Liver (tissue), 3 donors: ENCODE results near the gene RNF215.

ENCODE experiments used
- CTCF ChIP-seq: fragments of 150-350 bp; IDR thresholded peaks from 2 replicates; pipeline ENCODE4 v1.5.1; 2017; ENCODE audit warnings: improper control_type of control experiment, low read depth, low read length; ENCODE audit not compliant: missing input control
- GABPA ChIP-seq, 2 donors: IDR thresholded peaks in 1 of 2; conservative IDR thresholded peaks in 1 of 2; 2 replicates each; pipeline ENCODE4 v1.6.1; 2016; ENCODE audit warnings: antibody characterized with exemption in 2 of 2, mild to moderate bottlenecking in 1 of 2, moderate library complexity in 1 of 2
- HNF4G ChIP-seq: IDR thresholded peaks from 2 replicates; pipeline ENCODE4 v1.6.1; 2016; ENCODE audit warnings: antibody characterized with exemption
- JUND ChIP-seq, 2 donors: IDR thresholded peaks; 2 replicates each; pipeline ENCODE4 v1.6.1; 2016; ENCODE audit warnings: antibody characterized with exemption in 2 of 2
- MAX ChIP-seq: IDR thresholded peaks from 2 replicates; pipeline ENCODE4 v1.6.1; 2016; ENCODE audit warnings: antibody characterized with exemption
- RAD21 ChIP-seq, 2 donors: IDR thresholded peaks; 2 replicates each; pipeline ENCODE4 v1.6.1; 2016; ENCODE audit warnings: antibody characterized with exemption in 2 of 2, mild to moderate bottlenecking in 2 of 2
- REST ChIP-seq: IDR thresholded peaks from 2 replicates; pipeline ENCODE4 v1.6.1; 2016; ENCODE audit warnings: antibody characterized with exemption, mild to moderate bottlenecking
- SP1 ChIP-seq: IDR thresholded peaks from 2 replicates; pipeline ENCODE4 v1.6.1; 2018; ENCODE audit warnings: antibody characterized with exemption, mild to moderate bottlenecking
- TAF1 ChIP-seq: conservative IDR thresholded peaks from 2 replicates; pipeline ENCODE4 v1.6.1; 2016; ENCODE audit warnings: antibody characterized with exemption, mild to moderate bottlenecking
- YY1 ChIP-seq: IDR thresholded peaks from 2 replicates; pipeline ENCODE4 v1.6.1; 2016; ENCODE audit warnings: antibody characterized with exemption, mild to moderate bottlenecking
- donor health status: healthy.
- donor health status: healthy.

GRCh38 chr22:30333707-30334087 lies 53.5 kb downstream of the RNF215 start:
- TF ChIP-seq TAF1 (no peak), CTCF (no peak), MAX (no peak), JUND (IDR thresholded peaks at IDR 0.05) (no peak), REST (no peak), GABPA (IDR thresholded peaks at IDR 0.05 in 1 of 2, conservative IDR thresholded peaks at IDR 0.05 in 1 of 2) (no peak), YY1 (no peak), RAD21 (IDR thresholded peaks at IDR 0.05) (no peak), SP1 (no peak), HNF4G (no peak)
